PC-9 (cell line): ENCODE data around the gene RAF1.
"Not testable (repeated sequence)": the region's sequence is repeated elsewhere in the genome, so short reads cannot be mapped to it uniquely, and the experiment has no call there.

Source experiments
- CTCF ChIP-seq: fragments of 200-600 bp; sonication (generic); conservative IDR thresholded peaks from 2 replicates; pipeline ENCODE4 v1.6.1; 2017; ENCODE audit warnings: mixed run types, antibody characterized with exemption, mild to moderate bottlenecking, moderate library complexity
- EZH2 ChIP-seq: fragments of 200-600 bp; sonication (generic); IDR thresholded peaks from 2 replicates; pipeline ENCODE4 v1.8.0; 2017; ENCODE audit warnings: antibody characterized with exemption, low read depth

- TF ChIP-seq CTCF, EZH2: not testable (repeated sequence)
Observed at GRCh38 chr3:12661375-12661774, 2.5 kb downstream of the RAF1 start.
